ENCODE measurements around the gene ITCH.

ITCH gene

GRCh38 chr20:34491932-34492509 is 128.9 kb downstream of the ITCH start:
- no peak for TF ChIP-seq PBX3 (CRISPR knock-in tag; IDR thresholded peaks at IDR 0.05)
- TF ChIP-seq ZFP37 (tag by site-specific recombination; IDR thresholded peaks at IDR 0.05): no peak
- TF ChIP-seq ZNF561 (tag by site-specific recombination; IDR thresholded peaks at IDR 0.05; ENCODE audit: borderline replicate concordance): no peak
- TF ChIP-seq OVOL3 (tag by site-specific recombination; IDR thresholded peaks at IDR 0.05): no peak
- TF ChIP-seq MEIS1 (CRISPR knock-in tag; IDR thresholded peaks at IDR 0.05; ENCODE audit: borderline replicate concordance): no peak
- no peak for TF ChIP-seq ZNF658 (tag by site-specific recombination; IDR thresholded peaks at IDR 0.05)
- no peak for TF ChIP-seq ZBTB48 (tag by site-specific recombination; IDR thresholded peaks at IDR 0.05)
- no peak for TF ChIP-seq ZNF169 (tag by site-specific recombination; IDR thresholded peaks at IDR 0.05)
- TF ChIP-seq ZBTB7A (tag by site-specific recombination; IDR thresholded peaks at IDR 0.05; ENCODE audit: low read depth): no peak
- no peak for TF ChIP-seq ZNF114 (tag by site-specific recombination; IDR thresholded peaks at IDR 0.05)
- no peak for TF ChIP-seq ZFHX2 (tag by site-specific recombination; conservative IDR thresholded peaks at IDR 0.05)
- TF ChIP-seq OSR2 (tag by site-specific recombination; IDR thresholded peaks at IDR 0.05): no peak
- no peak for TF ChIP-seq TRIM28 (IDR thresholded peaks at IDR 0.05; ENCODE audit: borderline replicate concordance, low read length)
- TF ChIP-seq WT1 (tag by site-specific recombination; IDR thresholded peaks at IDR 0.05): no peak
- no peak for TF ChIP-seq ZNF645 (tag by site-specific recombination; IDR thresholded peaks at IDR 0.05)
- no peak for TF ChIP-seq ZNF324 (tag by site-specific recombination; IDR thresholded peaks at IDR 0.05)
- TF ChIP-seq ZNF580 (tag by site-specific recombination; IDR thresholded peaks at IDR 0.05): no peak
- TF ChIP-seq RBAK (tag by site-specific recombination; IDR thresholded peaks at IDR 0.05): no peak
- TF ChIP-seq ZNF157 (tag by site-specific recombination; IDR thresholded peaks at IDR 0.05): no peak
- CTCF ChIA-PET: interaction anchor here (0.5 to 4.4 kb wide), 3 partner anchors 16 to 179 kb away, joined by 3 to 20 read pairs (median 3); no protein-coding TSS in a partner anchor
- Histone ChIP-seq H3K9me3 (ENCODE audit: control insufficient read depth, insufficient read depth, low read depth, low read length) (no peaks in the 10 kb centered on the region), H3K4me3 (ENCODE audit: low read depth, low read length) (no peak overlapping the region), H3K4me1 (ENCODE audit: control insufficient read depth, insufficient read depth, low read length) (no peaks in the 10 kb centered on the region), H3K27ac (ENCODE audit: extremely low read depth, low read depth, low read length) (no peak overlapping the region), H3K36me3 (ENCODE audit: control insufficient read depth in 2 of 2, insufficient read depth in 1 of 2, low read length in 2 of 2) (peaks cover 52 to 87% of the 10 kb centered on the region in 2 experiments)
- POLR2A ChIA-PET: no interaction called here

GRCh38 chr20:34493646-34494045 is 130.6 kb downstream of the ITCH start:
- H3K27ac ChIP-seq (ENCODE audit: extremely low read depth, low read depth, low read length): no peak overlapping the region
- no peaks in the 10 kb centered on the region for H3K4me1 ChIP-seq (ENCODE audit: control insufficient read depth, insufficient read depth, low read length)
- ChIA-PET CTCF (interaction anchor here (4.4 kb wide), 1 partner anchor 180 kb away, joined by 20 read pairs; no protein-coding TSS in a partner anchor), POLR2A (no interaction called here)
- no peak overlapping the region for H3K4me3 ChIP-seq (ENCODE audit: low read depth, low read length)
- peaks cover 47 to 90% of the 10 kb centered on the region in 2 experiments for H3K36me3 ChIP-seq (ENCODE audit: control insufficient read depth in 2 of 2, insufficient read depth in 1 of 2, low read length in 2 of 2)
- TF ChIP-seq ZNF449 (tag by site-specific recombination; IDR thresholded peaks at IDR 0.05): no peak
- H3K9me3 ChIP-seq (ENCODE audit: control insufficient read depth, insufficient read depth, low read depth, low read length): no peaks in the 10 kb centered on the region
